Astrocyte of the spinal cord (primary cell): ENCODE results near the gene HOXB13.

Experiments
- DNase-seq: peaks from one replicate; pipeline ENCODE4 v3.0.0; 2011; ENCODE audit warnings: low read depth, low spot score
- H3K4me3 ChIP-seq: 2 replicates; pipeline ENCODE4 v1.5.1; 2011; ENCODE audit warnings: low read depth, mild to moderate bottlenecking, low read length, moderate library complexity
- CTCF ChIP-seq: IDR thresholded peaks from 2 replicates; pipeline ENCODE4 v1.5.1; 2012; ENCODE audit warnings: low read depth, mild to moderate bottlenecking, low read length, inconsistent platforms
- in situ Hi-C: cut with HindIII; loops from 2 replicates; pipeline ENCODE4 v1.10.0; 2017; ENCODE audit warnings: low sequenced_read_pairs

The HOXB13 gene

GRCh38 chr17:48748718-48749566 lies 20.4 kb upstream of the HOXB13 start:
- H3K4me3 ChIP-seq = no peak overlapping the region
- no peak for TF ChIP-seq CTCF
- DNase-seq = peak; percentile 35
- in situ Hi-C loops = no loop called here

GRCh38 chr17:48747445-48748363 lies 19.2 kb upstream of the HOXB13 start:
- peak; percentile 14 for DNase-seq
- no peak overlapping the region for H3K4me3 ChIP-seq
- in situ Hi-C loops = no loop called here
- no peak for TF ChIP-seq CTCF

- no peak overlapping the region for H3K4me3 ChIP-seq
- no peak for TF ChIP-seq CTCF
- in situ Hi-C loops = no loop called here
- DNase-seq = no peak
Measured at GRCh38 chr17:48746916-48747444, 18.4 kb upstream of the HOXB13 start.

GRCh38 chr17:48745381-48746275 lies 17.1 kb upstream of the HOXB13 start:
- in situ Hi-C loops = no loop called here
- no peak for DNase-seq
- TF ChIP-seq CTCF = no peak
- H3K4me3 ChIP-seq = no peak overlapping the region

- TF ChIP-seq CTCF = no peak
- no peak overlapping the region for H3K4me3 ChIP-seq
- no peak for DNase-seq
- in situ Hi-C loops = no loop called here
Measured at GRCh38 chr17:48740537-48740936, 12.0 kb upstream of the HOXB13 start.
